Thoracic aorta (tissue), 2 donors: ENCODE data around the gene LRRC15. TPM values are rescaled to one million over a fixed set of nuclear protein-coding genes. Genes with fewer than 3 reads are reported as not detected.

Experiments used
- ATAC-seq: fragments of 150-250 bp; one replicate; pipeline ENCODE4 v1.8.0; 2017; ENCODE audit warnings: low read depth; ENCODE audit not compliant: insufficient number of reproducible peaks, low FRiP score
- DNase-seq: peaks from one replicate; pipeline ENCODE4 v3.0.0-alpha.2; 2020; ENCODE audit warnings: low spot score
- H3K27ac ChIP-seq, 2 donors: fragments of 200-600 bp; sonication (generic); 1 replicate in 1 of 2; 2 replicates in 1 of 2; pipeline ENCODE4 v1.5.1; 2016; ENCODE audit warnings: mild to moderate bottlenecking in 2 of 2, moderate library complexity in 2 of 2
- H3K27me3 ChIP-seq: fragments of 200-600 bp; sonication (generic); replicated peaks from 2 replicates; pipeline ENCODE4 v1.6.0; 2016; ENCODE audit warnings: mild to moderate bottlenecking; ENCODE audit not compliant: insufficient read depth
- H3K36me3 ChIP-seq: fragments of 200-600 bp; sonication (generic); one replicate; pipeline ENCODE4 v1.5.1; 2016
- H3K4me1 ChIP-seq, 2 donors: fragments of 200-600 bp; sonication (generic); 1 replicate in 1 of 2; 2 replicates in 1 of 2; pipeline versions ENCODE4 v1.5.1 to v1.6.0; 2016; ENCODE audit warnings: low read depth in 2 of 2, mild to moderate bottlenecking in 1 of 2; ENCODE audit not compliant: control insufficient read depth in 1 of 2
- H3K4me3 ChIP-seq: fragments of 200-600 bp; sonication (generic); 2 replicates; pipeline ENCODE4 v1.5.1; 2016; ENCODE audit warnings: mild to moderate bottlenecking
- H3K9me3 ChIP-seq: fragments of 200-600 bp; sonication (generic); 2 replicates; pipeline ENCODE4 v1.5.1; 2016
- CTCF ChIP-seq: fragments of 200-600 bp; sonication (generic); IDR thresholded peaks from one replicate; pipeline ENCODE4 v1.5.1; 2019; ENCODE audit warnings: antibody characterized with exemption
- total RNA-seq, 2 donors: library from RNA; depleted of rRNA; stranded (reverse); fragments of >200 nt; gene quantifications; one replicate each; pipeline versions ENCODE4 v1.1.0 to v1.2.3, GENCODE V29; 2016

Gene LRRC15
- total RNA-seq, 2 donors from 2014 or later: 0.27 TPM; not detected in 1

GRCh38 chr3:194386066-194386465 is 16.5 kb upstream of the LRRC15 start:
- no peak for ATAC-seq
- H3K9me3 ChIP-seq: no peaks in the 10 kb centered on the region
- no peak overlapping the region for H3K27ac ChIP-seq
- H3K27me3 ChIP-seq: no peaks in the 10 kb centered on the region
- TF ChIP-seq CTCF: no peak
- no peaks in the 10 kb centered on the region for H3K36me3 ChIP-seq
- DNase-seq: no peak
- H3K4me3 ChIP-seq: no peak overlapping the region
- no peaks in the 10 kb centered on the region for H3K4me1 ChIP-seq

- TF ChIP-seq CTCF: no peak
- Histone ChIP-seq H3K27me3 (no peaks in the 10 kb centered on the region), H3K4me3 (no peak overlapping the region), H3K9me3 (no peaks in the 10 kb centered on the region), H3K36me3 (no peaks in the 10 kb centered on the region), H3K4me1 (no peaks in the 10 kb centered on the region), H3K27ac (no peak overlapping the region)
- no peak for DNase-seq
- ATAC-seq: no peak
Measured at GRCh38 chr3:194384569-194385001, 15.0 kb upstream of the LRRC15 start.

- DNase-seq (no peak), ATAC-seq (no peak)
- H3K27ac ChIP-seq: no peak overlapping the region
- H3K27me3 ChIP-seq: no peaks in the 10 kb centered on the region
- H3K4me1 ChIP-seq: no peaks in the 10 kb centered on the region
- no peak overlapping the region for H3K4me3 ChIP-seq
- H3K36me3 ChIP-seq: no peaks in the 10 kb centered on the region
- H3K9me3 ChIP-seq: no peaks in the 10 kb centered on the region
- TF ChIP-seq CTCF: no peak
Measured at GRCh38 chr3:194384156-194384555, 14.6 kb upstream of the LRRC15 start.

- H3K4me1 ChIP-seq: no peaks in the 10 kb centered on the region
- no peaks in the 10 kb centered on the region for H3K27me3 ChIP-seq
- H3K36me3 ChIP-seq: no peaks in the 10 kb centered on the region
- no peak overlapping the region for H3K27ac ChIP-seq
- TF ChIP-seq CTCF: no peak
- DNase-seq (no peak), ATAC-seq (no peak)
- no peak overlapping the region for H3K4me3 ChIP-seq
- no peaks in the 10 kb centered on the region for H3K9me3 ChIP-seq
Measured at GRCh38 chr3:194383276-194383940, 13.9 kb upstream of the LRRC15 start.

- ATAC-seq (no peak), DNase-seq (no peak)
- H3K9me3 ChIP-seq: no peaks in the 10 kb centered on the region
- H3K36me3 ChIP-seq: no peaks in the 10 kb centered on the region
- no peak overlapping the region for H3K27ac ChIP-seq
- H3K4me3 ChIP-seq: no peak overlapping the region
- TF ChIP-seq CTCF: no peak
- no peaks in the 10 kb centered on the region for H3K27me3 ChIP-seq
- no peaks in the 10 kb centered on the region for H3K4me1 ChIP-seq
Measured at GRCh38 chr3:194382892-194383223, 13.3 kb upstream of the LRRC15 start.
